ENCODE results near the gene ACE2.

- TF ChIP-seq CTCF (IDR thresholded peaks at IDR 0.05; ENCODE audit: low read depth, low read length), result no peak
- TF ChIP-seq EZH2phosphoT487 (IDR thresholded peaks at IDR 0.05; ENCODE audit: low read depth), result no peak
Observed at GRCh38 chrX:15512401-15512965, 88.3 kb downstream of the ACE2 start.

Measured in OCI-LY3 (cell line).